ENCODE data around the gene TXNDC16. TPM values are rescaled to one million over a fixed set of nuclear protein-coding genes. Genes with fewer than 3 reads are reported as not detected.
"Not testable (repeated sequence)": the region's sequence is repeated elsewhere in the genome, so short reads cannot be mapped to it uniquely, and the experiment has no call there.

Gene TXNDC16
- total RNA-seq, 1 donor from 2014 or later = 3.1 TPM

DNA sequence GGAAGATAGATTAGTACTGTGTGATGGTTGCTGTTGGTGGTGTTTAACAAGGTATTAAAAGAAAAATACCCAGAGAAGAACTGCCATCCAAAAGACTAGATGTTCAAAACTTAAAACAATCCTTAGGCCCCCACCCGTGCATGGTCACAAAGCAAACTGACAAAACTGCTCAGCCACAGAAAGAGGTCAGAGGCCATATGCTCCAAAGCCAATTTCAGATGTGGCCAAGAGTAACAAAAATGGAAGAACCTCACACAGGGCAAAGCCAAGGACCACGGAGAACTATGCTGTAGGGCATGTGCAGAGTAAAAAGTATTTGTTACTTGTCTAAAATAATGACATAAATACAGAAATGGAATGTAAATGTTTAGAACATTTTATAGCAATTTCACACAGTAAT lies 5.3 kb downstream of the TXNDC16 start:
- no peak for DNase-seq
- intact Hi-C loops (cut with DNase I) = no loop called here
- no peak for ATAC-seq (ENCODE audit: poor library complexity)

DNA sequence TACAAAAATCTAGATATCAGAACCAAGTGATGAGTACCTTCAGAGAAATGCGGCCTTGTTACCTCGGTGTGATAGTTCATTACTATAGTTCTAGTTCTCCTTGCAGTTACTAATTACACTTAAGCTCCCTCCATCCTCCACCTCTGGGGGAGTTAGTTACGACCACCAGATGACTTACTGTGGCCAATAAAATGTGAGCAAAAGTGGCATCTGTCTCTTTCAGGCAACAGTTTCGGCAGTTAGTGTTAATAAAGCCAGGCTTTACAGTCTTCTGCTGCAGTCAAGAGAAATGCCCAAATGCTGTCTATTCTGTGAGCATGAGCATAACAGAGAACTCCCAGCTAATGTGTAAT lies 6.0 kb downstream of the TXNDC16 start:
- intact Hi-C loops (cut with DNase I) = no loop called here
- ATAC-seq (ENCODE audit: poor library complexity) (no peak), DNase-seq (no peak)

DNA sequence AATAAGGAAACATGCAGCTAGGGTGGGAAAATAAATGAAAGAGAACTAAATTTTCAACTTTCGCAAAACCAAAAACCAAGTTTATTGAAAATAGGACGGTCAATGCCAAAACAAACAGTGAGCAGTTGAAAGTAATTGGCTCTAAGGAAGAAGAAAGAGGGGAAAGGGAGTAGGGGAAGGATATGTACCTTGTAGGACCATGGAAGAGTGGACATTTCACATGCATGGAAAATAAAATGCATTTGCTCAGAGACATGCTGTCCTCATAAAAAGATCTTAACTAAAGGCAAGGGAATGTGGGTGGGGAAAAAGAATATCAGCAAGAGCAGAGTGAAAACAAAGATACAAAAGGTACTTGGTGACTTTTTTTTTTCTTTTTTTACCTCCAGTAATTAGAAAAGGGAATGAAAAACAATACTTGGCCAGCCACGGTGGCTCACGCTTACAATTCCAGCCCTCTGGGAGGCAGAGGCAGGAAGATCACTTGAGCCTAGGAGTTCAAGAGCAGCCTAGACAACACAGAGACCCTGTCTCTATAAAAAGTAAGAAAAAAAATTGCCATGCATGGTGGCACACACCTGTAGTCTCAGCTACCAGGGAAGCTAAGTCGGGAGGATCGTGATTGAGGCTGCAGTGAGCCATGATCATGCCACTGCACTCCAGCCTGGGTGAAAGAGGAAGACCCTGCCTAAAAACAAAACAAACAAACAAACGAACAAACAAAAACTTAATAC lies 6.6 kb downstream of the TXNDC16 start:
- no peak for ATAC-seq (ENCODE audit: poor library complexity)

DNA sequence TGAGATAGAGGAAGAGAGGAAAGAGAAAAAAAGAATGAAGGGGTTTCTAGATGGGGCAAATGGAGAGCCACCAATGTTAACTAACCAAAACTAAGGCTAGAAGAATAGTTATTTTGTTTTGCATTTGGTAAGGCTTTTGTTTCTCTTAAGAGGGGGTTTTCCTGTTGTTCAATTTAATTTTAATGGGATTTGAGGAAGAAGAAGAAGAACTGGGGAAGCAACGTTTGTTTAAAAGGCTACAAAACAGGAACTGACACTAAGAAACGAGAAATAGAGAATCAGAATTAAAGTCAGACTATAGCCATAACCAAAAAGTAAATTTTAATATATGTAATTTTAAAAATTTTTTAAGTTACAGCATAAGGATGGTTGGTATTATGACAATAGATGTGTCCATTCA lies 13.7 kb downstream of the TXNDC16 start:
- no peak for DNase-seq
- intact Hi-C loops (cut with DNase I) = no loop called here
- no peak for ATAC-seq (ENCODE audit: poor library complexity)

More for the DNA sequence above, 6.6 kb downstream of the TXNDC16 start:
- intact Hi-C loops (cut with DNase I) = no loop called here
- no peak for DNase-seq

DNA sequence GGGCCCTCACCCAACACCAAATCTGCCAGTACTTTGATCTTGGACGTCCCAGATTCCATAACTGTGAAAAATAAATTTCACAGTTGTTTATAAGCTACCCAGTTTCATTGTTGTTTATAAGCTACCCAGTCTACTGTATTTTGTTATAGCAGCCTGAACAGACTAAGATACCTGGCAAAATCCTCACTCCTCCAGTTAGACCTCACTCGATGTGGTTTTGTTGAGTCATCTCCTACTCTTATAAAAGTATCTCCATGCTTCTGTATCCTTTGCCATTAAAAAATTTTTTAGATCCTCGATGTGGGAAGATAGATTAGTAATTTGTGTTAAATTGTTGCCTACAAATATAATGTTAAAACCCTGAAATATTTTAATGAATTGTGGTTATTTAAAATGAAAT lies 16.0 kb downstream of the TXNDC16 start:
- DNase-seq = no peak
- ATAC-seq (ENCODE audit: poor library complexity) = no peak
- intact Hi-C loops (cut with DNase I) = no loop called here

DNA sequence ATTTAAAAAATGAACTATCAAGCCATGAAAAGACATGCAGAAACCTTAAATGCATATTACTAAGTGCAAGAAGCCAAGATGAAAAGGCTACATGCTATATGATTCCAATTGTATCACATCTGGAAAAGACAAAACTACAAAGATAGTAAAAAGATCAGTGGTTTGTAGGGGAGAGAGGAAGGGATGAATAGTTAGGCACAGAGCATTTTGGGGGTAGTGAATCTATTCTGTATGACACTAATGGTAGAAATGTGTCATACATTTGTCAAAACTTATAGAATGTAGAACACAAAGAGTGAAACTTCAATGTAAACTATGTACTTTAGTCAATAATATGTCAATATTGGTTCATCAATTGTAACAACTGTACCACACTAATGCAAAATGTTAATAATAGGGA lies 20.8 kb downstream of the TXNDC16 start:
- DNase-seq (no peak), ATAC-seq (ENCODE audit: poor library complexity) (no peak)
- intact Hi-C loops (cut with DNase I) = no loop called here

DNA sequence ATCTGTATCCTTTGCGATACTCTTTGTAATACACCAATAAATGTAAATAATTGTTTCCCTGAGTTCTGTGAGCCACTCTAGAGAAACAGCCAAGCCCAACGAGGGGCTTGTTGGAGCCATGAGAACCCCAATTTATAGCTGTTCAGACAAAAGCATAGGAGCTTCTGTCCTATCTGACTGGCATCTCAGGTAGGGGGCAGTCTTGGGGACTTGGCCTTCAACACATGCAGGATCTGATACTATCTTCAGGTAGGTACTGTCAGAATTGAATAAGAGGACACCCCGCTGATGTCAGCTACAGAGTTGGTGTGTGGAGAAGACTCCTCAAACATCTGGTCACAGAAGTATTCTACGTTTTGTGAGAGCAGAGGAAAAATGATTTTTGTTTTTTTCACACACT lies 25.3 kb downstream of the TXNDC16 start:
- DNase-seq (no peak), ATAC-seq (ENCODE audit: poor library complexity) (no peak)
- intact Hi-C loops (cut with DNase I) = no loop called here

DNA sequence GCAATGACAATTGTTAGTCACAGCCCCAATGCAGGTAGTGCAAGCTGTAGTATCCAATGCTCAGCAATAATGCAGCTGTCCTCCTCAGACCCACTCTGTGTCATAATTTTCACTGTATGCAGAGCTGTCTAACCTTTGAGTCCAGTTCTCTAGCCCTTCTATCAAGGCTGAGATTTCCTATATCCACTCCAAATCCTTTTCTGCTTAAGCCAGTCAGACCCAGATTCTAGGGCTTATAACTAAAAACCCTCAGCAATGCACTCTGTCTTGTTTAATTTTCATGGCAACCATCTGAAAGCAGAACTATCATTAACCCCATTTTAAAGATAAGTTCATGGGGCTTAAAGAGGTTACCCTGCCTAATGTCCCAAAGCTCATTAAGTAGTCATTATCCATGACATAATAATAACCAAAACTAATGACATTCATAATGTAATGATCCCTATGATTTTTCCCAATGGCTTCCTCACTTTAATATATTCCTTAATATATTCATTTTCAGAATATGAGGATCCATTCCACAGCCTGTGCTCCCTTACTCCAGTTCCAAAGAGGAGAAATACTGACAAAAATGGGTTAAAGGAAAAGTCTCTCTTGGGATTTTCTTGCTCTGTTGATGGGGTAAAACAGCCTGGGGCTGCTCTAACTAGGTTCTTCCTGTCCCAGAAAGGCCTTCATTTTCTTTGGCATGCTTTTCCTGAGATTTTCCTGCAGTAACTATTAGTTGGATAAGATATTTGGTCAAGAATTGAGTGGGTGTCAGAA lies 29.5 kb downstream of the TXNDC16 start:
- intact Hi-C loops (cut with DNase I) = no loop called here
- ATAC-seq (ENCODE audit: poor library complexity) = no peak
- no peak for DNase-seq

DNA sequence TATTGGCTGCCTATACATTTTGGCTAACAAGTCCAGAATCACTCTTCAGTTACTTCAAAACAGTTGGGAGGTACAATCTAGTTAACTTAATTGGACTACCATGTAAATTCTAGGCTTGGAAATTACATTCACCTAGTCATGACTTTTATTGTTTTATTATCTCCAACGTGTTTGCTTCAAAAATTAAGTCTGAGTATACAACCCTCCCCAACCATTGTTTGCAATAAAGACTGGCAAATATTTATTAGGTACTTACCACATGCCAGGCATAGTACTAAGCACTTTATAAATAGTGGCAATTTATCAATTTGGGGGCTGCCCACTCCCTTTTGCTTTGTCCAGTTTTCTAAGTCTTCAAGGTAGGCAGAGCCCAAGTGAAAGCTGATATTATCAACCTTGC lies 30.3 kb downstream of the TXNDC16 start:
- intact Hi-C loops (cut with DNase I) = no loop called here
- no peak for DNase-seq
- ATAC-seq (ENCODE audit: poor library complexity) = no peak

DNA sequence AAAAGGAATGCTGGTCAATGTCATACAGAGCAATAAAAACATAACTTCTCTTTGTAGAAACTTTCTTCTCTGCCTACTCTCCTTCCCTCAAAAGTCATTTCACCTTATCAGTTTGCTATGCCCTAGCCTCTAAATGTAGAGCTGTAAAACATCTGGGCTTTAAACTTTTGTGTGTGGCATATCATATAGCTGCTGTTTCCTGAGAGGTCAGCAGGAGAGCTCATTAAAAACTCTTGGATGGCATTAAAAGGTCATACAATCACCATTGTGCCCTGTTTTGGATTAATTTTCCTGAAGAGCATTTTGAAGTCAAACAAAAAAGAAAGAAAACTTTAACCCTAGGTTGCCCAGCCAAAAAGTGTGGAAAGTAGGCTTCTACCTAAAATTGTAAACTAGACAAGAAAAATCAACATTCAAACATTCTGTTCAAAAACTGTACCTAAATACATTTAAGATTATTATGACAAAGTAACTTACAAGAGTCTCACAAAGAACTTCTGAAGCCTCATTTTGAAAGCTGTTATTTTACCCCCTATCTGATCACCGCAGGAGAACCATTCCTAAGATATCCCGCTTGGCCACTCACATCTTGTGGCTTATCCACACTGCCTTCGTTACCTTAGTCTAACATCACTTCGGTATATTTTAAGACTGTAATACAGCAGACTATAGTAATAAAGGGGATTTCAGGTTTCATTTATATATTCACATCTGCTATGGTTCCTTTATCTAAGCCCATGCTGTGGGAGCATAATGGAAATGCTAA lies 38.1 kb downstream of the TXNDC16 start:
- DNase-seq = no peak
- no peak for ATAC-seq (ENCODE audit: poor library complexity)
- intact Hi-C loops (cut with DNase I) = no loop called here

DNA sequence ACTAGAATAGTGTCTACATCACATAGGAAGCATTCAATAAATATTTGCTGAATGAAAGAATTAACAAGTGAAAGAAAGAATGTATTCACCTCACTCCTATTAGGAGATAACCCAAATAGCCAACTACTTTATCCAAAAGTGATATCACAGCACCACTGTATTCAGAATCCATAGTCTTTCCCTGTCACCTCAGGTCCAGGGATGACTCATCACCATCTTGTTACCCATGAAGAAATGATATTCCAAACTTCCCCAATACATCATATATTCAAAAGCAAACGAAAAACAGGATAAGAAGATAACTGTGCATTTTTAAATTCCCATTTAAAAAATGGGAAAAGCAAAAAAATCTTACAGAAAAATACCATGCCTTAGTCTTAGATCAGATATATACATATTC lies 39.1 kb downstream of the TXNDC16 start:
- intact Hi-C loops (cut with DNase I) = no loop called here
- ATAC-seq (ENCODE audit: poor library complexity) (no peak), DNase-seq (no peak)

DNA sequence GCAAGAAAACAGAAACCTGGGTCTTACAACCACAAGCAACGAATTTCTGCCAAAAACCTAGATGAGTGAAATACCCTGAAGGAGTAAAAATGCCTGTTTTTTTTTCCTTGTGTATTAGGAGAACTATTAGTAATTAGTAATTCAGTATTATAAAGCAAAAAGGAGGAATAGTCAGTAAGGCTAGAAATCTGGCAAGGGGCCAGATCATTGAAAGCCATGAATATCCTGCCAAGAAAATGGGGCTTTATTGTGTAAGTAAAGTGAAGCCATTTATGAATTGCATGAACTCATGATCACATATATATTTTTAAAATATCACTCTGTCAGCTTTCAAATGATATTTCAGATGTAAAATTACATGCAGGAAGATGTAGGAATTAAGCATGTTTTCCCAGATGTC lies 57.9 kb downstream of the TXNDC16 start:
- no peak for ATAC-seq (ENCODE audit: poor library complexity)
- DNase-seq = no peak

DNA sequence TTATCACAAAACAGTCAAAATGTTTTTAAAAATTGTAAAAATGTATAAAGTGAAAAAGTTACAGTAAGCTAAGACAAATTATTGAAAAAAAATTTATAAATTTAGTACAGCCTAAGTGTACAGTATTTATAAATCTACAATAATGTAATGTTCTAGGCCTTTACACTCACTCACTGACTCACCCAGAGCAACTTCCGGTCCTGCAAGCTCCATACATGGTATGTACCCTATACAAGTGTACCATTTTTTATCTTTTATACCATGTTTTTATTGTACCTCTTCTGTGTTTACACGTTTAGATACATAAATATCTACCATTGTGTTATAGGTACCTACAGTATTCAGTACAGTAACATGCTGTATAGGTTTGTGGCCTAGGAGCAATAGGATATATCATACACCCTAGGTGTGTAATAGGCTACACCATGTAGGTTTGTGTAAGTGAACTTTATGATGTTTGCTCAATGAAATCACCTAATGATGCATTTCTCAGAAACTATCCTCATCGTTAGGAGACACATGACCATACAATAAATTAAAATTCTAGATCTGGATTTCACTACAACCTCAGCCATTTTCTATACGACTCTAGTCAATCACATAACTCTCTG lies 66.8 kb downstream of the TXNDC16 start:
- intact Hi-C loops (cut with DNase I) = no loop called here

More for the DNA sequence above, 57.9 kb downstream of the TXNDC16 start:
- intact Hi-C loops (cut with DNase I) = no loop called here

DNA sequence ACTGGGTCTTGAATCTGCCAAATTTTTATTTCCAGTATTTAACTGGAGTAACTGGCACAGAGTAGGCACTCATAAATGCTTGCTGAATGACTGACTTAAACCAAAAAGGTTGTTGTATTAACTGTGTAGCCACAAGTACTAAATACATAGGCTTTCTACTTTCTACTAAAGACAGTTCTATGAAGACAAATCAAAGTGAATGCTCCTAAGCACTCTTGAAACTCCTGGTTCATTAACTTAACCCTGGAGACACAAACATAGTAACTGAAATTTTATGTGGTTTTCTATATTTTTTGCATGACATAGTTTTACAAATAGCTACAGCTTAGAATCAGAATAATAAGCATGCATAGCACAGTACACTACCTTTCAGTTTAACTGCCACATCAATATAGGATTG lies 70.4 kb downstream of the TXNDC16 start:
- no peak for ATAC-seq (ENCODE audit: poor library complexity)
- intact Hi-C loops (cut with DNase I) = no loop called here
- no peak for DNase-seq

More for the DNA sequence above, 66.8 kb downstream of the TXNDC16 start:
- DNase-seq (no peak), ATAC-seq (ENCODE audit: poor library complexity) (no peak)

DNA sequence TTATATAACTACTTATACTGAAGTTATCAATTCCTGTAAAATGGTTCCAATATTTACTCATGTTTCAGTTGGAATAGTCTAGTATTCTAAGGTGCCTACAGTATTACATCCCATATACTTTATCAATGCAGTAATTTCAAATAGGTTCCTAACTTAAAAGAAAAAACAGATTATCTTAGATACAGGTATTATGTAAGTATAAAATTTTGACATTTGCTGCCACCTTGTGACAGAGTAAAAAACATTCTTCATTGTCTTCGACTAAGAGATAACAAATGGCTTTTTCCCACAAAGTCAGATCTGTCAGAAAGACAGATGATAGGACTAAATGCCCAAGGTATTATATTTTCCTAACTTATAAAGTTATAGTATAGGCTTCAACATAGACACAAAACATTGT lies 78.7 kb downstream of the TXNDC16 start:
- ATAC-seq (ENCODE audit: poor library complexity) = no peak
- no peak for DNase-seq
- intact Hi-C loops (cut with DNase I) = loop anchor here (5.0 kb wide), 1 partner anchor 171 kb away; no protein-coding TSS in a partner anchor

DNA sequence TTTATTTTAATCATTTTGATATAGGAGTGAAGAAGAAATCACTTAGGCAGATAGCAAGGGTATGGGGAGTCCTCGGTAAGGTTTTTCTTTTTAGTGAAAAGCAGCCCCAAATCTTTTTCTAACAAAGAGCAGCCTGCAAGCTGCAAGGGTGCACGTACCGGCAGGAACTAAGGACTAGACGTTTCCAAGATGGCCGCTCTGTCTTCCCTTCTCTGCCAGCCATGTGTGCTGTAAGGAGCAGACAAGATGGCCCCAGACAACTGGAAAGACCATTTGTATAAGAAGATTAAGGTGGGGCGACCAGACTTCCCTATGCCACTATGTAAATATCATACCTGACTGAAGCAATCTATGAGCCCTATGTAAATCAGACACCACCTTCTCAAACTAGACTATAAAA lies 79.6 kb downstream of the TXNDC16 start:
- intact Hi-C loops (cut with DNase I) = loop anchor here (5.0 kb wide), 1 partner anchor 170 kb away; no protein-coding TSS in a partner anchor
- ATAC-seq (ENCODE audit: poor library complexity) = no peak
- no peak for DNase-seq

DNA sequence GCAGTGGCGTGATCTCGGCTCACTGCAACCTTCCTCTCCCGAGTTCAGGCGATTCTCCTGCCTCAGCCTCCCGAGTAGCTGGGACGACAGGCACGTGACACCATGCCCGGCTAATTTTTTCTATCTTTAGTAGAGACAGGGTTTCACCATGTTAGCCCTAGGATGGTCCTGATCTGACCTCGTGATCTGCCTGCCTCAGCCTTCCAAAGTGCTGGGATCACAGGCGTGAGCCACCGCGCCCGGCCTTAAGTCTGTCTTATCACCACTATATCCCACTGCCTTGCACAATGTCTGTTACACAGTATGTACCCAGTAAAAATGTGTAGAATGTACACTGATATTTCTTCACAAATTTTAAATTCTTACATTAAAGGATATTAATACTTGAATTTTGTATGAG lies 80.1 kb downstream of the TXNDC16 start:
- ATAC-seq (ENCODE audit: poor library complexity); DNase-seq: not testable (repeated sequence)
- intact Hi-C loops (cut with DNase I) = loop anchor here (5.0 kb wide), 1 partner anchor 170 kb away; no protein-coding TSS in a partner anchor

DNA sequence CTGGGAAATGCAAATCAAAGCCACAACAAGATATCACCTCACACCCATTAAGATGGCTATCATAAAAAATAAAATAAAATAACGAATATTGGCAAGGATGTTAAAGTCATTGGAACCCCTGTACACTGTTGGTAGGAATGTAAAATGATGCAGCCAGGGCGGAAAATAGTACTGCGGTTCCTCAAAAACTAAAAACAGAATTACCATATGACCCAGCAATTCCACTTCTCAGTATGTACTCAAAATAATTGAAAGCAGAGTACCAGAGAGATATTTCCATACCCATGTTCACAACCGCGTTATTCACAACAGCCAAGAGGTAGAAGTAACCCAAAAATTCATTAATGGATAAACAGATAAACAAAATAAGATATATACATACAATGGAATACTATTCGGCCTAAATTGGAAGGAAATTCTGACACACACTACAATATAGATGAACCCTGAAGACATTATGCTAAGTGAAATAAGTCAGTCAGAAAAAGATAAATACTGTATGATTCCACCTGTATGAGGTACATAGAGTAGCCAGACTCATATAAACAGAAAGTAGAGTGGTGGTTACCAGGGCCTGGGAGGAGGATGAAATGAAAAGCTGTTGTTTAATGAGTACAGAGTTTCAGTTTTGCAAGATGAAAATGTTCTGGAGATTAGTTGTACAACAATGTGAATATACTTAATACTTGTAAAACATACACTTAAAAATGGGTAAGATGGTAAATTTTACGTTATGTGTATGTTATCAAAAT lies 84.6 kb downstream of the TXNDC16 start:
- intact Hi-C loops (cut with DNase I) = no loop called here
- ATAC-seq (ENCODE audit: poor library complexity) = no peak
- DNase-seq = no peak

Data from Right ventricle myocardium superior (tissue), 1 donor.